ENCODE measurements around the gene FIZ1.
A peak's percentile ranks its signal among the peaks of the same experiment; 100 is the strongest.

FIZ1 gene

DNA sequence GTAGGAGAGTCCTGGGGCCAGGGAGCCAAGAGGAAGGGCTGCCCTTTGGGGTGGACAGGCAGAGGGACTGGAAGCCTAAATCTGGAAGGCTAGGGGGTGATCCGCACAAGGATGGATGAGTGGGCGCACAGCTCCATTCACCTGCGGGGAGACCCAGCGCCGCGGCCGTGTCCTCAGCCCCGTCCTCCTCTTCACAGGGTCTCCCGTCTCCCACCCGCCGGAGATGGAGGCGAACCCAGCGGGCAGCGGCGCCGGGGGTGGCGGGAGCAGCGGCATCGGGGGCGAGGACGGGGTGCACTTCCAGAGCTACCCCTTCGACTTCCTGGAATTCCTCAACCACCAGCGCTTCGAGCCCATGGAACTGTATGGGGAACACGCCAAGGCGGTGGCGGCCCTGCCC lies 14.1 kb upstream of the FIZ1 start:
- Histone ChIP-seq H3K4me1 (ENCODE audit: insufficient read depth, low read length, poor library complexity, severe bottlenecking) (peaks cover 5% of the 10 kb centered on the region), H3K36me3 (ENCODE audit: insufficient read depth, low read length) (peaks cover 14% of the 10 kb centered on the region; the same call in 1 of the 2 replicates), H3K9ac (ENCODE audit: low read depth, low read length, poor library complexity, severe bottlenecking) (no peak overlapping the region), H2AFZ (ENCODE audit: low read length) (no peak overlapping the region), H3K9me2 (replicated peaks; ENCODE audit: low read depth, low read length) (no peaks in the 10 kb centered on the region), H3K4me3 (ENCODE audit: low read length, poor library complexity, severe bottlenecking) (no peak overlapping the region), H3K27me3 (ENCODE audit: insufficient read depth, low read length, poor library complexity, severe bottlenecking) (no peaks in the 10 kb centered on the region), H3F3A (ENCODE audit: low read depth) (no peaks in the 10 kb centered on the region), H3K79me2 (ENCODE audit: insufficient read depth, low read length) (peaks cover 33% of the 10 kb centered on the region), H4K20me1 (ENCODE audit: insufficient read depth, low read length, poor library complexity, severe bottlenecking) (peaks cover 14% of the 10 kb centered on the region), H3K9me3 (ENCODE audit: insufficient read depth, low read depth, low read length) (no peaks in the 10 kb centered on the region), H3K4me2 (ENCODE audit: low read depth, low read length, poor library complexity, severe bottlenecking) (no peak overlapping the region)
- TF ChIP-seq EZH2phosphoT487 (IDR thresholded peaks at IDR 0.05; ENCODE audit: borderline replicate concordance): no peak
- TF ChIP-seq, protein P1, sequence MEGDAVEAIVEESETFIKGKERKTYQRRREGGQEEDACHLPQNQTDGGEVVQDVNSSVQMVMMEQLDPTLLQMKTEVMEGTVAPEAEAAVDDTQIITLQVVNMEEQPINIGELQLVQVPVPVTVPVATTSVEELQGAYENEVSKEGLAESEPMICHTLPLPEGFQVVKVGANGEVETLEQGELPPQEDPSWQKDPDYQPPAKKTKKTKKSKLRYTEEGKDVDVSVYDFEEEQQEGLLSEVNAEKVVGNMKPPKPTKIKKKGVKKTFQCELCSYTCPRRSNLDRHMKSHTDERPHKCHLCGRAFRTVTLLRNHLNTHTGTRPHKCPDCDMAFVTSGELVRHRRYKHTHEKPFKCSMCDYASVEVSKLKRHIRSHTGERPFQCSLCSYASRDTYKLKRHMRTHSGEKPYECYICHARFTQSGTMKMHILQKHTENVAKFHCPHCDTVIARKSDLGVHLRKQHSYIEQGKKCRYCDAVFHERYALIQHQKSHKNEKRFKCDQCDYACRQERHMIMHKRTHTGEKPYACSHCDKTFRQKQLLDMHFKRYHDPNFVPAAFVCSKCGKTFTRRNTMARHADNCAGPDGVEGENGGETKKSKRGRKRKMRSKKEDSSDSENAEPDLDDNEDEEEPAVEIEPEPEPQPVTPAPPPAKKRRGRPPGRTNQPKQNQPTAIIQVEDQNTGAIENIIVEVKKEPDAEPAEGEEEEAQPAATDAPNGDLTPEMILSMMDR (conservative IDR thresholded peaks at IDR 0.05; ENCODE audit: low read length): no peak

DNA sequence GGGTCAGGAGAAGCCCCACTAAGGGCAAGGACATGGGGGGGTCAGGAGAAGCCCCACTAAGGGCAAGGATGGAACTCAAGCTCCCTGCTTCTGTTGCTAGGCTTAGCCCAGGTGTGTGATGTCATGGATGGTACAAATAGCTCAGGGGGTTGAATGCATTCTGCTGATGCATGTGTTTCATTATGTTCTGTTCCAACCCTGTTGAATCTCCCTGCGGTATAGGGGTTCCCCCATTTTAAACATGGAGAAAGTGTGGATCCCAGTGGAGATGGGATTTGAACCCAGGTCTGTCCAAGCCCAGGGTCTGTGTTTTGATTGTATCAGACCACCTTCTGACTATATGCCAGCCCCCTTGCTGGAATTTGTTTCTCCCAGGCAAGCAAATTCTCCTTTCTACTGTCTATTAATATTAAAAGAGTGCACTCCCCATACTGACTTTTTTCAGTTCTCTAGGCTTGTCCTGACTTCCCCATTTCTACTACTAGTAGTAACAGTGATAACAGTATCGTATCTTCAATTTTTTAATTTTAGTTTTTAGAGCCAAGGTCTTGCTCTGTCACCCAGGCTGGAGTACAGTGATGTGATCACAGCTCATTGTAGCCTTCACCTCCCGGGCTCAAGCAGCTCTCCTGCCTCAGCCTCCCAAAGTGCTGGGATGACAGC lies 12.8 kb upstream of the FIZ1 start:
- Histone ChIP-seq H3K9me3 (ENCODE audit: insufficient read depth, low read depth, low read length) (no peaks in the 10 kb centered on the region), H3K27me3 (ENCODE audit: insufficient read depth, low read length, poor library complexity, severe bottlenecking) (no peaks in the 10 kb centered on the region), H3F3A (ENCODE audit: low read depth) (no peaks in the 10 kb centered on the region), H2AFZ (ENCODE audit: low read length) (no peak overlapping the region), H3K36me3 (ENCODE audit: insufficient read depth, low read length) (peaks cover 8% of the 10 kb centered on the region; the same call in 1 of the 2 replicates), H3K4me3 (ENCODE audit: low read length, poor library complexity, severe bottlenecking) (no peak overlapping the region), H3K4me2 (ENCODE audit: low read depth, low read length, poor library complexity, severe bottlenecking) (no peak overlapping the region), H4K20me1 (ENCODE audit: insufficient read depth, low read length, poor library complexity, severe bottlenecking) (peaks cover 21% of the 10 kb centered on the region), H3K4me1 (ENCODE audit: insufficient read depth, low read length, poor library complexity, severe bottlenecking) (peaks cover 11% of the 10 kb centered on the region), H3K9me2 (replicated peaks; ENCODE audit: low read depth, low read length) (no peaks in the 10 kb centered on the region), H3K79me2 (ENCODE audit: insufficient read depth, low read length) (peaks cover 45% of the 10 kb centered on the region), H3K9ac (ENCODE audit: low read depth, low read length, poor library complexity, severe bottlenecking) (peak overlapping the region; percentile 12)
- no peak for TF ChIP-seq EZH2phosphoT487 (IDR thresholded peaks at IDR 0.05; ENCODE audit: borderline replicate concordance)
- TF ChIP-seq, protein P1 (conservative IDR thresholded peaks at IDR 0.05; ENCODE audit: low read length): no peak

DNA sequence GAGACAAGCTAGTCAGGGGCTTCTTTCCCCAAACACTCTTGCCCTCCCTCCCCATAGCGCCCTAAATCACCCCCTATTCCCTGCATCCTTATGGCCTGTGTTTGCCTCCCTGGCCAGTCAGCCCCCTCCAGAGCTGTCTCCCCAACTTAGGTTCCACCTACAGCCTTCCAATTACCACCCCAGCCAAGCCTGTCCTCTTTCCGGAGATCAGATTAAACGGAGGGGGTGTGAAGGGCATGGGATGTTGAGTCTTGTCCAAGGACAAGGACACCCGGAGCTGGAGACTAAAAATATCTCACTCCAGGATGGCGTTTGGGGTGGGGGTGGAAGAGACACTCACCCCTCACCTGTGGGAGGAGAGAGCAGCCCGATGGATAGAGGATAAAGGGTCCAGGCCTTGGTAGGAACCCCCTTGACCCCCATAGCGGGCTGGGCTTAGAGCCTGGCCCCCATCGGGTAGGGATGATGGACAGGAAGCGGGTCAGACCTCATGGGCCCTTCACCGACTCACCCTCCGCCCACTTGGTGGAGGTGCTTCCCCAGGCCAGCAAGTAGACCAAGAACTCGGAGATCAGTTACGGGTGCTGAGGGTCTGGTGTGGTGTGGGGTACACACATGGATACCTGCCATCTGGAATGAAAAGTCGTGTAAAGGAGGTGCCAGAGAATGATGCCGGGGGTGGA lies 12.1 kb upstream of the FIZ1 start:
- peak overlapping the region; percentile 12 for H3K9ac ChIP-seq (ENCODE audit: low read depth, low read length, poor library complexity, severe bottlenecking)
- TF ChIP-seq, protein P1 (conservative IDR thresholded peaks at IDR 0.05; ENCODE audit: low read length): no peak
- TF ChIP-seq EZH2phosphoT487 (IDR thresholded peaks at IDR 0.05; ENCODE audit: borderline replicate concordance): no peak
- H3K27me3 ChIP-seq (ENCODE audit: insufficient read depth, low read length, poor library complexity, severe bottlenecking): no peaks in the 10 kb centered on the region
- no peak overlapping the region for H3K4me2 ChIP-seq (ENCODE audit: low read depth, low read length, poor library complexity, severe bottlenecking)
- H2AFZ ChIP-seq (ENCODE audit: low read length): no peak overlapping the region
- no peak overlapping the region for H3K4me3 ChIP-seq (ENCODE audit: low read length, poor library complexity, severe bottlenecking)
- H3K79me2 ChIP-seq (ENCODE audit: insufficient read depth, low read length): peaks cover 52% of the 10 kb centered on the region
- H3K4me1 ChIP-seq (ENCODE audit: insufficient read depth, low read length, poor library complexity, severe bottlenecking): peaks cover 15% of the 10 kb centered on the region
- H3F3A ChIP-seq (ENCODE audit: low read depth): no peaks in the 10 kb centered on the region
- no peaks in the 10 kb centered on the region for H3K9me2 ChIP-seq (replicated peaks; ENCODE audit: low read depth, low read length)
- peaks cover 25% of the 10 kb centered on the region for H4K20me1 ChIP-seq (ENCODE audit: insufficient read depth, low read length, poor library complexity, severe bottlenecking)
- H3K9me3 ChIP-seq (ENCODE audit: insufficient read depth, low read depth, low read length): no peaks in the 10 kb centered on the region
- peaks cover 4% of the 10 kb centered on the region; the same call in 1 of the 2 replicates for H3K36me3 ChIP-seq (ENCODE audit: insufficient read depth, low read length)

Data from Loucy (cell line).